Fibroblast of villous mesenchyme (primary cell): Measurements from ENCODE around the gene SLC22A17. TPM values are rescaled to one million over a fixed set of nuclear protein-coding genes. Genes with fewer than 3 reads are reported as not detected.

ENCODE experiments used
- DNase-seq: peaks from one replicate; pipeline ENCODE4 v3.0.0-alpha.2; 2010; ENCODE audit warnings: low read depth
- H3K4me3 ChIP-seq: 2 replicates; pipeline ENCODE4 v1.5.1; 2011; ENCODE audit warnings: low read depth, mild to moderate bottlenecking, low read length
- total RNA-seq: library from RNA; depleted of rRNA; stranded (reverse); fragments of >200 nt; gene quantifications from 2 replicates; pipeline ENCODE4 v1.2.3, GENCODE V29; 2012
- TF ChIP-seq, protein P1 (sequence below): IDR thresholded peaks from 2 replicates; pipeline ENCODE4 v1.5.1; 2012; ENCODE audit warnings: low read depth, mild to moderate bottlenecking, low read length; ENCODE audit not compliant: insufficient read depth

The SLC22A17 gene
- total RNA-seq, 1 donor = 16.4 TPM

DNA sequence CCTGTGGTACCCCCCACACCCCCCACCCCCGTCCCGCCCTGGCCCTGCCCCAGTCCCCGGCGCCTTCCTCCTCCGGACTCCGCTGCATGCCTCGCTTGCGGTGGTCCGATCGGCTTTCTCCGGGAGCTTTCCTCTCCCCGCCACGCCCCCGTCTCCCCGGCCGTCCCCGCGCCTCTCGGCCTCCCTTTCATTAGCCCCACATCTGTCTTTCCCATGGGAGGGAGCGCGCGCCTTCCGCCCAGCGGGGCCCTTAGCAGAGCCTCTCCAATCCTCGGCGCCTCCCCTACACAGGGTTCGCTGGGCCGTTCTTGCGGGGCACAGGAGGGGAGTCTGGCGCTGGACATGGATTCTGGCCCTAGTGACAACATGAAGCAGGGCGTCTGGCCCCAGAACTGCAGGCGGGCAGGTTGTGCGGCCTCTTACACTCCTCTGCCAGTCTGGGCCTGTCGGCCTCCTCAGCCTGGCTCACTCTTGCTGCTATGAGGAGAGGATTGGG, 13.8 kb upstream of the SLC22A17 start:
- DNase-seq = peak; percentile 77
- H3K4me3 ChIP-seq = peak overlapping the region; percentile 55
- TF ChIP-seq, protein P1, sequence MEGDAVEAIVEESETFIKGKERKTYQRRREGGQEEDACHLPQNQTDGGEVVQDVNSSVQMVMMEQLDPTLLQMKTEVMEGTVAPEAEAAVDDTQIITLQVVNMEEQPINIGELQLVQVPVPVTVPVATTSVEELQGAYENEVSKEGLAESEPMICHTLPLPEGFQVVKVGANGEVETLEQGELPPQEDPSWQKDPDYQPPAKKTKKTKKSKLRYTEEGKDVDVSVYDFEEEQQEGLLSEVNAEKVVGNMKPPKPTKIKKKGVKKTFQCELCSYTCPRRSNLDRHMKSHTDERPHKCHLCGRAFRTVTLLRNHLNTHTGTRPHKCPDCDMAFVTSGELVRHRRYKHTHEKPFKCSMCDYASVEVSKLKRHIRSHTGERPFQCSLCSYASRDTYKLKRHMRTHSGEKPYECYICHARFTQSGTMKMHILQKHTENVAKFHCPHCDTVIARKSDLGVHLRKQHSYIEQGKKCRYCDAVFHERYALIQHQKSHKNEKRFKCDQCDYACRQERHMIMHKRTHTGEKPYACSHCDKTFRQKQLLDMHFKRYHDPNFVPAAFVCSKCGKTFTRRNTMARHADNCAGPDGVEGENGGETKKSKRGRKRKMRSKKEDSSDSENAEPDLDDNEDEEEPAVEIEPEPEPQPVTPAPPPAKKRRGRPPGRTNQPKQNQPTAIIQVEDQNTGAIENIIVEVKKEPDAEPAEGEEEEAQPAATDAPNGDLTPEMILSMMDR = no peak

DNA sequence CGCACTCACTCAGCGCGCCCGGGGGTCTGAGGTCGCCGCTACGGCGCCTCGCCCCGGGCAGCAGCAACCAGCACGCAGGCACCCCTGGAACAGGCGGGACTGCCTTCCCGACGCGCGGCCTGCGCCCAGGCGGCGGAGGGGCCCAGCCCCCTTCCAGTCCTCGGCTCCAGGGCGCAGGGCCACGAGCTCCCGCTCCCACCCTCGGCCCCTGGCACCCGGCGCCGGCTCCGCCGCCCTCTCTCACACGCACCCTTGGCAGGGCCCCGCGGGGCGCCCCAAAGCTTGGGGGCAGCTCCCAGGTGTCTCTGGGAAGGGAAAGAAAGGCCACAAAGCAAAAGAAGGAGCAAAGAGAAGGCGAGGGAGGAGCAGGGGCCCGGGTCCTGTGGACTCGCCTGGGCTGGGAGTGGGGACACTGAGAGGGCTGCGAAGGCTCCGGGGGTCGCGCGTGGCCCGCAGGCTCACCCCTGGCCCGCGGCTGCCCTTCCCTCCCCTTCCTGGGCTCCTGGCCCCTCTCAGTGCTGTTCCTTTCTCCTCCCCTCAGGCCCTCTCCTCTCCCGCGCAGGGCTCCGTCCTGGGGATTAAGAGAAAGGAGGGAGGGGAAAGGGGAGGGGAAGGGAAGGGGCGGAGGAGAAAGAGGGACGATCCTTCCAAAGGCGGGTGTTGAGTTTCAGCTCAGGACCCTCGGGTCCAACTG, 13.2 kb upstream of the SLC22A17 start:
- TF ChIP-seq, protein P1 = no peak
- DNase-seq = peak; percentile 77
- peak overlapping the region; percentile 55 for H3K4me3 ChIP-seq

DNA sequence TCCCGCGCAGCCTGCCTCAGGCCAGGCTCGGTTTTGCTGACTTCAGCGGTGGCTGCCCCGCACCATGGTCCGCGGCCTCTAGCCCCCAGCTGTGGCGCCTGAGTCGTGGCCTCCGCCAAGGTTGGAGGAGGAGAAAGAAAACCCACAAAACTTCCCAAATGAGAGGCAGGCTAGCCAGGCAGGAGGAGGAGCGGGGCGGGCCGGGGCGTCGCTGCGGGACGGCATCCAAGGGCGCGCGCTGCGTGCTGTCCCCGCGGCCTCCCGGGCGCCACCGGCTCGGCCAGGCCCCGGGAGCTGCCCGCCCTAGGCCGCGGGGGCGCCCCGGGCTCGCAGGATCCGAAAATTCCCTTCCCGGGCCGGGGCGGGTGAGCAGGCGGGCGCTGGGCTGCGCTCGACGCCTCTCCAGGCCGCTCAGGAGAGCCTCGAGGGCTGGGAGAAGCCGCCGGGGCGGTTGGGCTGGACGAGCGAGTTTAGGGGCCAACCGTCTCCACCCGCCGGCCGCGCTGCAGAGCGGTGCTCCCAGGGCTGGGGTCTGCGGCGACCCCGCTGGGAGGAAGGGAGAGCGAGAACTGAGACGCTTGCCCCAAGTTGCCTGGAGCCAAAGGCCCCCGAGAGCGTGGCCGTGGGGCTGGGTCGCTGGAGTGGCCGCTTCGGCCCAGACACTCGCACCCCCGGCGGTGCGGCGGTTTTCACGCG, 12.5 kb upstream of the SLC22A17 start, which contains the start of gene EFS:
Gene EFS, minus strand, starts transcription at position 137 of the 696 bp plus-strand sequence. CDS start 147 bp downstream, outside the sequence.
- peak within 1 kb of the TSS; percentile 60 for H3K4me3 ChIP-seq
- DNase-seq = peak; percentile 33
- TF ChIP-seq, protein P1 = no peak

DNA sequence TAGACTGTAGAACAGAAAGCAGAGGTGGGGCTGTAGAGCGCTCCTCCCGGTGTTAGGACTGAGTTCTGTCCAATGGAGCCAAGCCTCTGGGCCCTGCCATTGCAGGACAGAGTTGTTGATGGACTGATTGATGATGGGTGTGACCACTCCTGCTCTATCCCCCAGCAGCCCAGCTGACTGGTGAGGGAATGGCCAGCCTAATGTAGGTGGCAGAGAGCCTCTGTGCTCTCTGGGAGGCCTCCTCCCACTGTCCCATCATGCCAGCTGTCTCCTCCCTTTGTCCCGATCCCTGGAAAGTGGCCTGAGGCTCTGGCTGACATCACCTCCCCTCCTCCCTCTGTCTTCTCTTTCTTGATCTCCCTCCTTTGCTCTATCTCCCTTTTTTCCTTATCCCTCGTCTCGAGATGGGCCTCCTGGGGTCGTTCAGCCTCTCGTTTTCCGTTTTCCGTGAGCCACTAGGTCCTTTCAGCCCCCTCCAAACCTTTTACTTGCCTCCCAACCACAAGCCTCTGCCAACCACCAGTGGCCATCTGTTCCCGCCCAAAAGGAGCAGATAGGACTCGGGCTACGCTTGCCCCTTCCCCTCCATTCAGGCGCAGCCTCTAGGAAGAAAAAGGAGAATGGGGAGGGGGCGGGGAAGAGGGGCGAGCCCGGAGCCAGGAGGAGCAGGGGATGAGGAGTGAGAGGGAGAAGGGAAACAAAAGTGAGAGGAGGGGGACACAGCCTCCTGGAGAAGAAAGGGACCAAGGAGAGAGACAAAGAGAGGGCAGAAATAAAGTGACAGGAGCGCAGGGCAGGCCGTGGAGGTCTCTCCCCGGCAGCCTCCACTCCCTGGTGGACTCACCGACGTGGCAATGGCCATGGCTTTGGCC, 11.7 kb upstream of the SLC22A17 start:
- TF ChIP-seq, protein P1 = no peak
- peak; percentile 19 for DNase-seq
- H3K4me3 ChIP-seq = peak overlapping the region; percentile 60

DNA sequence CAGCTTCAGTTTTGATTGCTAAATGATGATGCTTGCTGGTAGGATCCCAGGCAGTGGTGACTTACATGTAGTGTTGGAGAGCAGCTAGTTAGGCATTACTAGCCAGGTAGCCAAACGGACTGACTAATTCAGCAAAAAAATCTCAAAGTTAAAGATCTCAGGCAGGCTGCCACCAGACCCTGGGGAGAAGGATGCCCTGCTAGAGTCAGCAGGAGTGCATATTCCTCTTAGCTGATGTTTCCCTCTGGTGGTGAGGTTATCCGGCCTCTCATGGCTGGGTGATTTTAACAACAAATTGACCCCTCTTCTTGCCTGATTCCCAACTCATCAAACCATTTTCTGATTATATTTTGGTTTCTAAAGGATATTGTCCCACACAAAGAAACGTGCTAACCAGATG, 9.5 kb upstream of the SLC22A17 start:
- peak; percentile 11 for DNase-seq
- TF ChIP-seq, protein P1 = peak; percentile 17
- H3K4me3 ChIP-seq = no peak overlapping the region

DNA sequence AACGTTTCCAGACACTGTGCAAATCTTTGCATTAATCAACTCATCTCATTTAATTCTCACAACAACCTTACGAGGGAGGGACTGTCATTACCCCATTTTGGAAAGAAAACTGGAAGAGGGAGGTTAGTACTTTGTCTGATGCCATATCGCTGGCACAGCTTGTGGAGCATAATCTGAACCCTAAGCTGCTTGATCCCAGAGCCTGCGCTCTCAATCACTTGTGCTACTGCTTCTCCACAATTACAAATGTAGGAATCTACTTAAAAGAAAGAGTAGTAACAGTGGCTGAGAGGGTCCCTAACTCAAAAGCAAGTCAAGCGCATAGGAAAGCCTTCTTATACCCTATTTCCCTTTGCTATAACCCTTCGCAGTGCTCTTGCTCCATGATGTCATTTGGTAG, 9.1 kb upstream of the SLC22A17 start:
- DNase-seq = no peak
- H3K4me3 ChIP-seq = no peak overlapping the region
- TF ChIP-seq, protein P1 = no peak
